Panc1 (cell line): ENCODE data around the gene CORO1C. TPM values are rescaled to one million over a fixed set of nuclear protein-coding genes. Genes with fewer than 3 reads are reported as not detected.

Source experiments
- ATAC-seq: fragments of 200-7000 bp; cut with Tn5 transposase; 2 replicates; pipeline ENCODE4 v1.9.1; 2020; ENCODE audit warnings: mild to moderate bottlenecking, moderate library complexity
- BruUV-seq: library from RNA; stranded (reverse); fragments of 400-500 nt; replicated peaks from 2 replicates; lab custom pipeline; 2021; lab: Mats Ljungman, UMichigan
- CTCF ChIA-PET: fragments of 300-600 bp; sonication (Branson Sonifier 250); formaldehyde crosslinking; loops from one replicate; lab custom pipeline; 2022; ENCODE audit warnings: antibody characterized with exemption; lab: Charles Lee
- POLR2A ChIA-PET: fragments of 300-600 bp; sonication (Branson Sonifier 250); formaldehyde crosslinking; loops from one replicate; lab custom pipeline; 2022; ENCODE audit warnings: antibody characterized with exemption; lab: Charles Lee
- DNase-seq: peaks from one replicate; pipeline ENCODE4 v3.0.0-alpha.2; 2010; ENCODE audit warnings: low read depth, low spot score
- H3K27ac ChIP-seq: 2 replicates; pipeline ENCODE4 v1.5.1; 2011; ENCODE audit warnings: mild to moderate bottlenecking, low read length, inconsistent platforms
- H3K27me3 ChIP-seq: fragments of 200-500 bp; sonication (Bioruptor generic); 2 replicates; pipeline ENCODE4 v1.6.0; 2014; ENCODE audit warnings: low read length, inconsistent platforms; ENCODE audit not compliant: control insufficient read depth, insufficient read depth
- H3K36me3 ChIP-seq: fragments of 200-500 bp; sonication (Bioruptor generic); 2 replicates; pipeline ENCODE4 v1.5.1; 2014; ENCODE audit warnings: inconsistent platforms, mild to moderate bottlenecking, low read length, moderate library complexity; ENCODE audit not compliant: control insufficient read depth, insufficient read depth
- H3K4me1 ChIP-seq: 2 replicates; pipeline ENCODE4 v1.5.1; 2011; ENCODE audit warnings: inconsistent platforms, mild to moderate bottlenecking, low read length, moderate library complexity; ENCODE audit not compliant: control insufficient read depth, insufficient read depth
- H3K4me3 ChIP-seq, 2 experiments: 2 replicates each; pipeline ENCODE4 v1.5.1; 2011 to 2012; ENCODE audit warnings: low read depth in 2 of 2, low read length in 2 of 2, mild to moderate bottlenecking in 2 of 2, inconsistent platforms in 1 of 2, moderate library complexity in 1 of 2
- H3K9me3 ChIP-seq: fragments of 200-500 bp; sonication (Bioruptor generic); 2 replicates; pipeline ENCODE4 v1.5.1; 2014; ENCODE audit warnings: low read depth, mild to moderate bottlenecking, inconsistent platforms, low read length, moderate library complexity; ENCODE audit not compliant: control insufficient read depth, insufficient read depth
- CTCF ChIP-seq: fragments of 450-650 bp; IDR thresholded peaks from 2 replicates; pipeline ENCODE4 v1.5.1; 2017; ENCODE audit warnings: mild to moderate bottlenecking
- POLR2AphosphoS5 ChIP-seq: IDR thresholded peaks from 2 replicates; pipeline ENCODE4 v1.6.1; 2012; ENCODE audit warnings: mild to moderate bottlenecking, low read depth, low read length, moderate library complexity
- SIN3A ChIP-seq: IDR thresholded peaks from 2 replicates; pipeline ENCODE4 v1.6.1; 2012; ENCODE audit warnings: low read depth, mild to moderate bottlenecking, low read length, moderate library complexity, borderline replicate concordance; ENCODE audit not compliant: insufficient read depth
- TCF7L2 ChIP-seq: IDR thresholded peaks from 2 replicates; pipeline ENCODE4 v1.6.1; 2011; ENCODE audit warnings: mild to moderate bottlenecking, low read depth, low read length, inconsistent platforms
- in situ Hi-C: cut with HindIII; loops from 2 replicates; pipeline ENCODE4 v1.10.0; 2016; ENCODE audit warnings: low sequenced_read_pairs, low pct_unique_long_range_greater_than_20kb
- intact Hi-C: fragments of 100-400 bp; cut with micrococcal nuclease; formaldehyde crosslinking; loops from one replicate; pipeline ENCODE4 v1.10.0; 2022; ENCODE audit not compliant: unreplicated experiment
- total RNA-seq: library from RNA; stranded (reverse); gene quantifications from one replicate; pipeline ENCODE4 v1.2.1, GENCODE V29; 2021; ENCODE audit not compliant: unreplicated experiment
- TF ChIP-seq, protein P1 (sequence below), 2 experiments: IDR thresholded peaks; 2 replicates each; pipeline ENCODE4 v1.6.1; 2011 to 2012; ENCODE audit warnings: low read depth in 2 of 2, control low read depth in 1 of 2, low read length in 1 of 2, mild to moderate bottlenecking in 1 of 2, moderate library complexity in 1 of 2; ENCODE audit not compliant: insufficient read depth in 1 of 2

The CORO1C gene
- total RNA-seq, 1 experiment from 2014 or later = 165 TPM

DNA sequence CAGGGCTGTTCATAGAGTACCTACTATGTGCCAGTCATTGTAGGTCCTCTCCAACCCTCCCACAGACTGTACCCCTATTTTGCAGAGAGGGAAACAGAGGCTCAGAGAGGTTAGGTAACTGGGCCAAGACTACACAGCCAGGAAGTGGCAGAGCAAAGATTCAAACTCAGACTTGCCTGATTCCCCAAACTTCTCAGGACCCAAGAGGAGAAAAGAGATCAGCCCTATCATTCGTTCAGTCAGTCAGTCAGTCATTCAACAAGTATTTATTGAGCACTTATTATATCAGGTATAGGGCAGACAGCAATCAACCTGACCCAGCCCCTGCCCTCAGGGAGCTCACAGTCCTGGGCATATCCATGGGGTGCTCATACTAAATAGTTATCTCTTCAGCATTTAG is 39.6 kb upstream of the CORO1C start:
- no peaks in the 10 kb centered on the region for H3K27me3 ChIP-seq
- no TSS peak for BruUV-seq
- CTCF ChIA-PET = no interaction called here
- no peaks in the 10 kb centered on the region for H3K36me3 ChIP-seq
- TF ChIP-seq, protein P1, sequence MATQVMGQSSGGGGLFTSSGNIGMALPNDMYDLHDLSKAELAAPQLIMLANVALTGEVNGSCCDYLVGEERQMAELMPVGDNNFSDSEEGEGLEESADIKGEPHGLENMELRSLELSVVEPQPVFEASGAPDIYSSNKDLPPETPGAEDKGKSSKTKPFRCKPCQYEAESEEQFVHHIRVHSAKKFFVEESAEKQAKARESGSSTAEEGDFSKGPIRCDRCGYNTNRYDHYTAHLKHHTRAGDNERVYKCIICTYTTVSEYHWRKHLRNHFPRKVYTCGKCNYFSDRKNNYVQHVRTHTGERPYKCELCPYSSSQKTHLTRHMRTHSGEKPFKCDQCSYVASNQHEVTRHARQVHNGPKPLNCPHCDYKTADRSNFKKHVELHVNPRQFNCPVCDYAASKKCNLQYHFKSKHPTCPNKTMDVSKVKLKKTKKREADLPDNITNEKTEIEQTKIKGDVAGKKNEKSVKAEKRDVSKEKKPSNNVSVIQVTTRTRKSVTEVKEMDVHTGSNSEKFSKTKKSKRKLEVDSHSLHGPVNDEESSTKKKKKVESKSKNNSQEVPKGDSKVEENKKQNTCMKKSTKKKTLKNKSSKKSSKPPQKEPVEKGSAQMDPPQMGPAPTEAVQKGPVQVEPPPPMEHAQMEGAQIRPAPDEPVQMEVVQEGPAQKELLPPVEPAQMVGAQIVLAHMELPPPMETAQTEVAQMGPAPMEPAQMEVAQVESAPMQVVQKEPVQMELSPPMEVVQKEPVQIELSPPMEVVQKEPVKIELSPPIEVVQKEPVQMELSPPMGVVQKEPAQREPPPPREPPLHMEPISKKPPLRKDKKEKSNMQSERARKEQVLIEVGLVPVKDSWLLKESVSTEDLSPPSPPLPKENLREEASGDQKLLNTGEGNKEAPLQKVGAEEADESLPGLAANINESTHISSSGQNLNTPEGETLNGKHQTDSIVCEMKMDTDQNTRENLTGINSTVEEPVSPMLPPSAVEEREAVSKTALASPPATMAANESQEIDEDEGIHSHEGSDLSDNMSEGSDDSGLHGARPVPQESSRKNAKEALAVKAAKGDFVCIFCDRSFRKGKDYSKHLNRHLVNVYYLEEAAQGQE (IDR thresholded peaks at IDR 0.05; ENCODE audit: insufficient read depth in 1 of 2, low read depth in 2 of 2, low read length in 1 of 2) = no peak
- TF ChIP-seq CTCF (no peak), TCF7L2 (no peak), POLR2AphosphoS5 (no peak), SIN3A (no peak)
- H3K9me3 ChIP-seq = no peaks in the 10 kb centered on the region
- intact Hi-C loops (no loop called here), in situ Hi-C loops (no loop called here)
- no peak for ATAC-seq
- no peak overlapping the region for H3K27ac ChIP-seq
- no peak for DNase-seq
- H3K4me1 ChIP-seq = peaks cover 6% of the 10 kb centered on the region
- H3K4me3 ChIP-seq = no peak overlapping the region
- POLR2A ChIA-PET = no interaction called here

GRCh38 chr12:108770269-108770829 is 39.0 kb upstream of the CORO1C start:
- no peak for DNase-seq
- H3K9me3 ChIP-seq = no peaks in the 10 kb centered on the region
- no peak overlapping the region for H3K27ac ChIP-seq
- no peak for TF ChIP-seq TCF7L2
- TF ChIP-seq SIN3A = no peak
- TF ChIP-seq CTCF = no peak
- TF ChIP-seq POLR2AphosphoS5 = no peak
- TF ChIP-seq, protein P1 (IDR thresholded peaks at IDR 0.05; ENCODE audit: insufficient read depth in 1 of 2, low read depth in 2 of 2, low read length in 1 of 2) = no peak
- ChIA-PET POLR2A (no interaction called here), CTCF (no interaction called here)
- peaks cover 6% of the 10 kb centered on the region for H3K4me1 ChIP-seq
- no peak for ATAC-seq
- H3K36me3 ChIP-seq = no peaks in the 10 kb centered on the region
- H3K4me3 ChIP-seq = no peak overlapping the region
- BruUV-seq = no TSS peak
- H3K27me3 ChIP-seq = no peaks in the 10 kb centered on the region
- in situ Hi-C loops (no loop called here), intact Hi-C loops (no loop called here)
